Left ventricle myocardium inferior (tissue), 1 donor: ENCODE results near the gene JARID2. TPM values are rescaled to one million over a fixed set of nuclear protein-coding genes. Genes with fewer than 3 reads are reported as not detected.

Experiments
- DNase-seq: peaks from one replicate; pipeline ENCODE4 v3.0.0-alpha.2; 2020
- H3K27ac ChIP-seq: fragments of 200-600 bp; replicated peaks from 2 replicates; pipeline ENCODE4 v1.8.0; 2021
- H3K27me3 ChIP-seq: fragments of 200-600 bp; 2 replicates; pipeline ENCODE4 v1.8.0; 2021; ENCODE audit warnings: low read depth
- H3K36me3 ChIP-seq: fragments of 200-600 bp; 2 replicates; pipeline ENCODE4 v1.8.0; 2021
- H3K4me1 ChIP-seq: fragments of 200-600 bp; 2 replicates; pipeline ENCODE4 v1.8.0; 2021
- H3K4me3 ChIP-seq: fragments of 200-600 bp; 2 replicates; pipeline ENCODE4 v1.8.0; 2021; ENCODE audit warnings: mild to moderate bottlenecking, moderate library complexity
- H3K9me3 ChIP-seq: fragments of 200-600 bp; replicated peaks from 2 replicates; pipeline ENCODE4 v1.8.0; 2021
- intact Hi-C: fragments of 100-400 bp; cut with micrococcal nuclease; formaldehyde crosslinking; loops from one replicate; pipeline ENCODE4 v1.11.0; 2022
- long read RNA-seq: library from polyadenylated mRNA; unstranded; transcript quantifications from one replicate; pipeline ENCODE4 v2.0.0, GENCODE V29; 2021
- total RNA-seq: library from RNA; stranded (reverse); fragmentation: NEBNext Ultra II Directional; extraction: Animal tissue kit (Norgen Biotek cat#: 25700); gene quantifications from one replicate; pipeline ENCODE4 v1.2.1, GENCODE V29; 2021
- TF ChIP-seq, protein P1 (sequence below): fragments of 200-600 bp; IDR thresholded peaks from 2 replicates; pipeline ENCODE4 v1.8.0; 2021; ENCODE audit warnings: antibody characterized with exemption, mild to moderate bottlenecking, borderline replicate concordance
- donor health status: DM: no; HTN: yes; CAD: no; lungs with severe emphysema.

JARID2 gene
- 6.5 TPM for total RNA-seq
- long read RNA-seq, full-length matches to known transcripts = 1 of 3 reads
- long read RNA-seq, partial matches to known transcripts = 1 of 3 reads
- long read RNA-seq, other reads (novel, unspliced or antisense) = 1 of 3 reads

DNA sequence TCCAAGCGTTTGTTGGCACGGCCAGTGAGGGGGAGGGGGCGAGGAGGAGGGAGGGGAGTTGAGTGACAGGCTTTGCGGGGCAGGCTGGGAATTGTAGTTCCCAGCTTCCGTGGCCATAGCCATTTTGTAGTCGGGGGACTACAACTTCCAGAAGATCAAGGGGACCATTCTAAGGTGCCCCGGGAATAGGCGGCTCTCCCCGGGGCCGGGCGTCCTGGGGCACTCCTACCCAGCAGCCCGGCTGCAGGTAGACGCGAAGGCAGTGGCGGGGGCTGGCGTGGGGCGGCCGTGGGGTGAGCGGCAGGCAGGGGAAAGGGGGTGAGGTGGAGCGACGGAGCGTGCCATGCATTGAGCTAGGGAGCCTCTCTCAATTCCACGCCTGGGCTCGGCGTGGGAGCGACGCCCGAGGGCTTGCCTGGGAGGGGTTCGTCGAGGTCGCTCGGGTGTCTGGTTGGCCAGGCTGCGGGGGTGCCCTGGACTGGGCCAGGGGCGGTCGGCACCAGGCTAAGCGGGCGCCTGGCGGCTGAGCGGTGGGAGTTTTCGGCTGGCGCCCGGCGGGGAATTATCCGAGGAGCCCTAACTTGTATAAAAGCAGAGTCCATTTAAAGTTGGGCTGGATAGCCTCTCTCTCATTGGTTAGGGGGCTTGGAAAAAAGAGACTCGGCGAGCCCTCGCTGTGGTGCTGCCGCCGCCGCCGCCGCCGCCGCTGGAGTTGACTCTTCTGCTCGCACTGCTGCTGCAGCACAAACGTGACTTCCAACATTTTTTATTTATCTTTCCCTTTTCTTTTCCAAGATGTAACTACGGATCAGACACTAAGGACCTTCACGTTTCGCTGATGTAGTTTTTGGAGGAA is at the start of gene JARID2:
Gene JARID2, plus strand, starts transcription at position 709 of the 856 bp plus-strand sequence. CDS start 471 bp downstream, outside the sequence.
- Histone ChIP-seq H3K36me3 (no peaks in the 10 kb centered on the region), H3K9me3 (no peaks in the 10 kb centered on the region), H3K4me1 (peaks cover 63% of the 10 kb centered on the region), H3K4me3 (peak within 1 kb of the TSS; percentile 90), H3K27me3 (no peaks in the 10 kb centered on the region), H3K27ac (peak within 1 kb of the TSS; percentile 94)
- peak; percentile 99 for DNase-seq
- intact Hi-C loops = no loop called here
- TF ChIP-seq, protein P1, sequence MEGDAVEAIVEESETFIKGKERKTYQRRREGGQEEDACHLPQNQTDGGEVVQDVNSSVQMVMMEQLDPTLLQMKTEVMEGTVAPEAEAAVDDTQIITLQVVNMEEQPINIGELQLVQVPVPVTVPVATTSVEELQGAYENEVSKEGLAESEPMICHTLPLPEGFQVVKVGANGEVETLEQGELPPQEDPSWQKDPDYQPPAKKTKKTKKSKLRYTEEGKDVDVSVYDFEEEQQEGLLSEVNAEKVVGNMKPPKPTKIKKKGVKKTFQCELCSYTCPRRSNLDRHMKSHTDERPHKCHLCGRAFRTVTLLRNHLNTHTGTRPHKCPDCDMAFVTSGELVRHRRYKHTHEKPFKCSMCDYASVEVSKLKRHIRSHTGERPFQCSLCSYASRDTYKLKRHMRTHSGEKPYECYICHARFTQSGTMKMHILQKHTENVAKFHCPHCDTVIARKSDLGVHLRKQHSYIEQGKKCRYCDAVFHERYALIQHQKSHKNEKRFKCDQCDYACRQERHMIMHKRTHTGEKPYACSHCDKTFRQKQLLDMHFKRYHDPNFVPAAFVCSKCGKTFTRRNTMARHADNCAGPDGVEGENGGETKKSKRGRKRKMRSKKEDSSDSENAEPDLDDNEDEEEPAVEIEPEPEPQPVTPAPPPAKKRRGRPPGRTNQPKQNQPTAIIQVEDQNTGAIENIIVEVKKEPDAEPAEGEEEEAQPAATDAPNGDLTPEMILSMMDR = no peak

DNA sequence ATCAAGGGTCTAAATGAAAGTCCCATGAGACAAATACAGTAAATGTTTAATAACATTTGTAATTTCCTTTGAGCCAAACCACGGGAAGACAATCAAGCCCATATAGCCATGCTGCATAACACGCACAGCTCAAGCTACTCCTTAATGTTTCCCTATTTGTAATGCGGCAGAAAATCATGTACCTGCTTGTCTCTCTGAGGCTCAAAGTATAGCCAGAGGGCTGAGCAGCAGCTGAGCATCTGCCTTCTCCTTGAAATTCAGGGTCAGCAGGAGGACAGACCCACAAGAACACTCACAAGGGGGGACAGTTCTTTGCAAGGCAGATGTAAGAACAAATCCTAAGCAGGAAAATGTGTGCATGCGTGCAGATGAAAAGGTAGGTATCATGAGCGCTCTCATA is 45.8 kb upstream of the JARID2 start:
- H3K4me1 ChIP-seq = no peaks in the 10 kb centered on the region
- no peak overlapping the region for H3K4me3 ChIP-seq
- no peaks in the 10 kb centered on the region for H3K9me3 ChIP-seq
- no peaks in the 10 kb centered on the region for H3K27me3 ChIP-seq
- no peak overlapping the region for H3K27ac ChIP-seq
- TF ChIP-seq, protein P1 = no peak
- DNase-seq = no peak
- intact Hi-C loops = no loop called here
- no peaks in the 10 kb centered on the region for H3K36me3 ChIP-seq

DNA sequence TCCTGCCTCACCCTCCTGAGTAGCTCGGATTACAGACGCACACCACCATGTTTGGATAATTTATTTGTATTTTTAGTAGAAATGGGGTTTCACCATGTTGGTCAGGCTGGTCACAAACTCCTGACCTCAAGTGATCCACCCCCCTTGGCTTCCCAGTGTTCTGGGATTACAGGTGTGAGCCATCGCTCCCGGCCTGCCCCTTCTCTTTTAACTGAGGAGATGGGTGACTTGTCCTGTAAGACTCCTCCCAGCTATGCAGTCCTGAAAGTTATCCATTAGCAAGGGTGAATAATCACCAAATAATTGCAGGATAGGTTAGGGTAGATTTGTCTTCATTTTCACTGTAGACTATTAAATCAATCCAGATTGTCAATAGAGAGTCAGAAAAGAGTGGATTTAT is 40.5 kb upstream of the JARID2 start:
- intact Hi-C loops = no loop called here
- Histone ChIP-seq H3K27me3 (no peaks in the 10 kb centered on the region), H3K36me3 (no peaks in the 10 kb centered on the region), H3K27ac (no peak overlapping the region), H3K9me3 (no peaks in the 10 kb centered on the region), H3K4me1 (no peaks in the 10 kb centered on the region), H3K4me3 (no peak overlapping the region)
- TF ChIP-seq, protein P1 = no peak
- no peak for DNase-seq

DNA sequence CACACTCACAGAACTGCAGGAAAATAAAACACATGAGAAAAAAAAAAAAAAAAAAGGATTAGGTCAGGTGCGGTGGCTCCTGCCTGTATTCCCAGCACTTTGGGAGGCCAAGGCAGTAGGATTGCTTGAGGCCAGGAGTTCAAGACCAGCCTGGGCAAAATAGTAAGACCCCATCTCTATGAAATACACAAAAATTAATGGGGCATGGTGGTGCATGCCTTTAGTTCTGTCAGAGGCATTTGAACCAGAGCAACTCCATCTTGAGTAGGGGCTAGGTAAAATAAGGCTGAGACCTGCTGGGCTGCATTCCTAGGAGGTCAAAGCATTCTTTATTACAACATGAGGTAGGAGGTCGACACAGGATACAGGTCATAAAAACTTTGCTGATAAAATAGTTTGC is 39.0 kb upstream of the JARID2 start:
- H3K4me1 ChIP-seq = no peaks in the 10 kb centered on the region
- H3K27me3 ChIP-seq = no peaks in the 10 kb centered on the region
- TF ChIP-seq, protein P1 = no peak
- no peaks in the 10 kb centered on the region for H3K9me3 ChIP-seq
- no peak for DNase-seq
- no peak overlapping the region for H3K27ac ChIP-seq
- H3K36me3 ChIP-seq = no peaks in the 10 kb centered on the region
- intact Hi-C loops = no loop called here
- H3K4me3 ChIP-seq = no peak overlapping the region

DNA sequence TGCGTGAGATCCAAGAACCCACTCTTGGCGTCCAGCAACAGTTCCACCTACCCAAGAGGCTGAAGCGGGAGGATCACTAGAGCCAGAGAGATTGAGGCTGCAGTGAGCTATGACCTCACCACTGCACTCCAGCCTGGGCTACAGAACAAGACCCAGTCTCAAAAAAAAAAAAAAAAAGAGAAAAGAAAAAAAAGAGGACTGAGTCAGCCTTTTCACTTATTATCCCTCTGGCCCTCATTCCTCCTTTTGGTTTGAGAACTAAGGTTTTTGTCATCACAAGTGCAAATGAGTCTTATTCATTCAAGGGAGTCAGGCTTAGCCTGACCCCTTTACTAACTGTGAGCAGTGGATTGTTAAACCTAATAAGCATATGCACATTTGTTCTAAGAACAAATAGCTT is 37.9 kb upstream of the JARID2 start:
- Histone ChIP-seq H3K36me3 (no peaks in the 10 kb centered on the region), H3K9me3 (no peaks in the 10 kb centered on the region), H3K27me3 (no peaks in the 10 kb centered on the region), H3K4me1 (no peaks in the 10 kb centered on the region), H3K27ac (no peak overlapping the region), H3K4me3 (no peak overlapping the region)
- no peak for DNase-seq
- intact Hi-C loops = no loop called here
- TF ChIP-seq, protein P1 = no peak
